ENCODE measurements around the gene SLC1A3. TPM values are rescaled to one million over a fixed set of nuclear protein-coding genes. Genes with fewer than 3 reads are reported as not detected.

SLC1A3 gene
- total RNA-seq, 1 donor from 2014 or later, result 43.5 TPM

DNA sequence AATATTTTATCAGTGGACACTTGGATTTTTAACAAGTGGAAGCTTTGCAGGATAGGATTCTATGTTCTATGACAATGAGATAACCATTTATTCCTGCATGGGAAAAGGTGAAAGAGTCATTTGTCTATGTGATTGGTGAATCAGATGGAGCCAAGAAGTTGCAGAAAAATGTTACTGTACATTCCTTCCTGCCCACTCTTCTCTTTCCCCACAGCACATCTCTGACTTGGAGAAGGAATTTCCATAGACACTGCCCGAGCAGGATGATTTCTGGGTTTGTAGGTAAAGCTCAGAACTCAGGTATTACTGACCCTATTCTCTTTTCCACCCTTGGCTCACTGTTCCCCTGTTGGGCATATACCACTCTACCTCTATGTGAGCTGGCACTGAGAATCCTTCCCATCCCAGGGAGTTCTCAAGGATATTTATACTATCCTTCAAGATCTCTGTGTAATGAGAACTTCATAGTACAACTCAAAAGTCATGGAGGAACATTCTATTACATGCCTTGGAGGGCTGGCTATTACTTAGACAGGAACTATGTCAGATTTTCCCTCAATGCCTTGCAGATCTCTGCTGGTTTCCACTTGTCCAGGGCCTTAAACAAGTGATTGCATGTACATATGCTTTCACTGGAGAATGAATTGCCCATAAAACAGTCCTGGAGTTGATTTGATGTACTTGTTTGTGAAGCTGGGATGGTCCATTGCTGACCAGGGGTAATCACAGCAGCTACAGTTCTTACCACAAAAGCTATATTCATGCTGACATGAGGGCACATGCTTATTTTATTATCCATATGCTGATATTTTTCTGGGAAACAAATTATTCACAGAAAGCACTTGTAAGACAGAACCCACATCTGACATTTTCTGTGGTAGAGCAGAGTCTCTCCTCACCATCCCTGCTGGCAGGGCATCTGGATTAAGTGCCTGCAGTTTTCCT is 24.1 kb downstream of the SLC1A3 start:
- Histone ChIP-seq H3K4me3 (no peak overlapping the region), H3K36me3 (no peaks in the 10 kb centered on the region), H3K4me1 (no peaks in the 10 kb centered on the region), H3K27ac (no peak overlapping the region), H3K9me3 (no peaks in the 10 kb centered on the region), H3K27me3 (no peaks in the 10 kb centered on the region)
- no peak for ATAC-seq
- intact Hi-C loops (cut with DNase I), result no loop called here
- DNase-seq, result no peak
- TF ChIP-seq, protein P1, sequence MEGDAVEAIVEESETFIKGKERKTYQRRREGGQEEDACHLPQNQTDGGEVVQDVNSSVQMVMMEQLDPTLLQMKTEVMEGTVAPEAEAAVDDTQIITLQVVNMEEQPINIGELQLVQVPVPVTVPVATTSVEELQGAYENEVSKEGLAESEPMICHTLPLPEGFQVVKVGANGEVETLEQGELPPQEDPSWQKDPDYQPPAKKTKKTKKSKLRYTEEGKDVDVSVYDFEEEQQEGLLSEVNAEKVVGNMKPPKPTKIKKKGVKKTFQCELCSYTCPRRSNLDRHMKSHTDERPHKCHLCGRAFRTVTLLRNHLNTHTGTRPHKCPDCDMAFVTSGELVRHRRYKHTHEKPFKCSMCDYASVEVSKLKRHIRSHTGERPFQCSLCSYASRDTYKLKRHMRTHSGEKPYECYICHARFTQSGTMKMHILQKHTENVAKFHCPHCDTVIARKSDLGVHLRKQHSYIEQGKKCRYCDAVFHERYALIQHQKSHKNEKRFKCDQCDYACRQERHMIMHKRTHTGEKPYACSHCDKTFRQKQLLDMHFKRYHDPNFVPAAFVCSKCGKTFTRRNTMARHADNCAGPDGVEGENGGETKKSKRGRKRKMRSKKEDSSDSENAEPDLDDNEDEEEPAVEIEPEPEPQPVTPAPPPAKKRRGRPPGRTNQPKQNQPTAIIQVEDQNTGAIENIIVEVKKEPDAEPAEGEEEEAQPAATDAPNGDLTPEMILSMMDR (IDR thresholded peaks at IDR 0.05), result no peak

DNA sequence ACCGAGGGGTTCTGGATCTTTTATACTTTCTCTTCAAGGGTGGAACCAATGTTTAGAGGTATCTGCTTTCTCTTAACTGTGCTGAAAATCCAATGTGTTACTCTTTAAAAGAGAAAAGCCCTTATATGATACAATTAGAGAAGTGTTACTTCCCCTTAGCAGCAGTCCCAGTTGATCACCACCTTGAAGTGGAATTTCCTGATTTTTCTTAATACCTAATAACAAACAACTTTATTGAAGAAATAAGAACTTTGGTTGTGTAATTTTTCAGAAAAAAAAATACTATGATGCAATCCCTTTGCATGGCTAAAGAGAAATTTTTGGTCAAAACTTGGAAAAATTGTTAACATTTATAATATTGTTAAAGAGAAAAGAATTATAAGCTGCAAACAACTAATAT is 24.7 kb downstream of the SLC1A3 start:
- Histone ChIP-seq H3K4me3 (no peak overlapping the region), H3K36me3 (no peaks in the 10 kb centered on the region), H3K4me1 (no peaks in the 10 kb centered on the region), H3K9me3 (no peaks in the 10 kb centered on the region), H3K27ac (no peak overlapping the region), H3K27me3 (no peaks in the 10 kb centered on the region)
- DNase-seq, result no peak
- intact Hi-C loops (cut with DNase I), result no loop called here
- ATAC-seq, result no peak
- TF ChIP-seq, protein P1 (IDR thresholded peaks at IDR 0.05), result no peak

DNA sequence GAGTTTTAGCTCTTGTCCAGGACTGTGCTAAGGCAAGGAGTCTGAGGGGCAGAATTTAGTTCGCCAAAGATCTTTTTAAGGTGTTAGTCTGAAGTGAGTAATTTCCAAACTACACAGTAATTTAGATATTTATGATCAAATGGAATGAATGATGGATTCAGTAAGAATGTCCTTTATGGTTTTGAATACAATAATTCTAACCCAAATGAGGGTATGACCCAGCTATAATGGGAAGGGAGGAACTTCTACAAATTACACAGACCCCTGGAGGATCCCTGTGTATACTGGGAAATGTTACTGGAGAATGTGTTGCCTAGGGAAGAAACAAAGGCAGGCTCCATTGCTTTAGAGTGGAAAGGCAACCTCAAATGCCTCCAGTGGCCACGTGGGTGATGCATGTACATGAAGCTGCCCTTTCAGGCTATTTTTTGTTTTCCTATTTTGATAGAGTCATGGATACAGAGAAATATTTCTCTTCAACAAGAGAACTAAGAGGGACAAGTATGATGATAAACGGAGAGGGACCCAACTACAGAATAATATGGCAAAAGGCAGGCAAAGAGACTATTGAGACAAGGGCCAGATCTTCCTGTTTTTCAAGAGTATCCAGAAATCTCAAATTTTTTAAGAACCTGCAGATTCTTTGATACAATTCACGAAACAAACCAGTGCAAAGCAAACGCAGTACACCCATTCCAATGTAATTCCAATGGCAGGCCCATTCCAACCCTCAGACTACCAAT is 25.4 kb downstream of the SLC1A3 start:
- no peak for ATAC-seq
- H3K4me1 ChIP-seq, result no peaks in the 10 kb centered on the region
- no peak overlapping the region for H3K27ac ChIP-seq
- no peaks in the 10 kb centered on the region for H3K36me3 ChIP-seq
- H3K9me3 ChIP-seq, result no peaks in the 10 kb centered on the region
- intact Hi-C loops (cut with DNase I), result no loop called here
- no peaks in the 10 kb centered on the region for H3K27me3 ChIP-seq
- no peak for DNase-seq
- TF ChIP-seq, protein P1 (IDR thresholded peaks at IDR 0.05), result no peak
- no peak overlapping the region for H3K4me3 ChIP-seq

DNA sequence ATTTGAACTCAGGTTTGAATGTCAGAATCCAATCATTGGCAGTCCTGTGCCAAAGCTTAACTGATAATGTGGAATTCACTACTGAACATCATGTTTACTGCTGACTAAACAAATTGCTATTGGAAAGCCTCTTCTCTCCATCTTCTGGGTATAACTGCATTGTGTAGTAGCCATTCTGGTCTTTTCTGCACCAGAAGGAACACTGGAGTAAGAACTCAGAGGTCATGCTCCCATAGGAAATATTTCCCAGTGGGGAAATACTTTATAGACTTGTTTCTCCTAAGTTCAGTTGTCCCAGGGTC is 25.9 kb downstream of the SLC1A3 start:
- H3K36me3 ChIP-seq, result no peaks in the 10 kb centered on the region
- DNase-seq (no peak), ATAC-seq (no peak)
- H3K27ac ChIP-seq, result no peak overlapping the region
- no peaks in the 10 kb centered on the region for H3K4me1 ChIP-seq
- H3K4me3 ChIP-seq, result no peak overlapping the region
- TF ChIP-seq, protein P1 (IDR thresholded peaks at IDR 0.05), result no peak
- H3K27me3 ChIP-seq, result no peaks in the 10 kb centered on the region
- intact Hi-C loops (cut with DNase I), result no loop called here
- no peaks in the 10 kb centered on the region for H3K9me3 ChIP-seq

DNA sequence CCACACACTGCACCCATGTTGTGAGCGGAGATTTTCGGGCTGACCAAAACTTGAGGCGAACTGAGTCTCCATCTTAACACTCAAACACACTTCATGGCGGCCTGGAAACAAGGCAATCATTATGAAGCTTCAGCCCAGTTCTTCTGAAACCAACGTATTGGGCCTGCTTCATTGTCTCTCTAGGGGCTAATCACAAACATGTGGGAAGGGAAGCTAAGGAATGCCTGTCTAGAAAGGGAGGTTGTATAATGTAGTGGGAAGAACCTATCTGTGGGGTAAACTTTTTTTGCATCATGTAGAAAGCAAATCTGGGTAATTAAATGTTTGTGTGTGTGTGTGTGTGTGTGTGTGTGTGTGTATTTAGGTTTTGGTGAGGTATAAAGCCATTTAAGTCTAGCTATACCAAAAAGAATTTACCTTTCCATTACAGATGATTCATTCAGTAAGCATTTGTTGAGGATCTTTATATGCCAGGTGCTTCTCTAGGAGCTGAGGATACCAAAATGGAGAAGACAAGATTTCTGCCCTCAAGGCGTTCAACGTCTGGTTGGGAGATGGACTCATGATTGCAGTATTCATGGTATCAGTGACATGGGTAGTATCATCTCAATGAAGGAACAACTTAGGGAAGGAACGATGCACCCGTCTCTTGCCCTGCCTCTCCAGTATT is 29.4 kb downstream of the SLC1A3 start:
- intact Hi-C loops (cut with DNase I), result no loop called here
- Histone ChIP-seq H3K27ac (no peak overlapping the region), H3K4me3 (no peak overlapping the region), H3K9me3 (no peaks in the 10 kb centered on the region), H3K27me3 (no peaks in the 10 kb centered on the region), H3K4me1 (no peaks in the 10 kb centered on the region), H3K36me3 (no peaks in the 10 kb centered on the region)
- TF ChIP-seq, protein P1 (IDR thresholded peaks at IDR 0.05), result no peak
- ATAC-seq (no peak), DNase-seq (no peak)

All from upper lobe of right lung (tissue), 1 donor.